Endodermal cell (in vitro differentiated cells): ENCODE results near the gene ZIC4. TPM values are rescaled to one million over a fixed set of nuclear protein-coding genes. Genes with fewer than 3 reads are reported as not detected.

Source experiments
- DNase-seq: peaks from one replicate; pipeline ENCODE4 v3.0.0-alpha.2; 2017
- H3K27ac ChIP-seq: 2 replicates; pipeline ENCODE4 v1.5.1; 2013; ENCODE audit warnings: mild to moderate bottlenecking, low read depth, low read length, moderate library complexity
- H3K27me3 ChIP-seq: 2 replicates; pipeline ENCODE4 v1.6.1; 2013; ENCODE audit warnings: mild to moderate bottlenecking, low read length, moderate library complexity; ENCODE audit not compliant: insufficient read depth, control insufficient read depth, poor library complexity, severe bottlenecking
- H3K36me3 ChIP-seq: 2 replicates; pipeline ENCODE4 v1.7.0; 2013; ENCODE audit warnings: mild to moderate bottlenecking, low read length, moderate library complexity; ENCODE audit not compliant: control insufficient read depth, insufficient read depth
- H3K4me1 ChIP-seq: one replicate; pipeline ENCODE4 v1.7.0; 2013; ENCODE audit warnings: low read length; ENCODE audit not compliant: control insufficient read depth, insufficient read depth
- H3K4me3 ChIP-seq: 2 replicates; pipeline ENCODE4 v1.5.1; 2013; ENCODE audit warnings: mild to moderate bottlenecking, low read length, moderate library complexity
- H3K9ac ChIP-seq: 2 replicates; pipeline ENCODE4 v1.6.1; 2013; ENCODE audit warnings: mild to moderate bottlenecking, low read length, moderate library complexity; ENCODE audit not compliant: poor library complexity, severe bottlenecking; ENCODE audit errors: extremely low read depth
- H3K9me3 ChIP-seq: 2 replicates; pipeline ENCODE4 v1.6.1; 2013; ENCODE audit warnings: mild to moderate bottlenecking, low read length, moderate library complexity; ENCODE audit not compliant: control insufficient read depth
- H3K27ac Mint-ChIP-seq: 2 replicates; pipeline ENCODE4 v1.8.0; 2020; ENCODE audit warnings: mixed read lengths
- H3K27me3 Mint-ChIP-seq: 2 replicates; pipeline ENCODE4 v1.8.0; 2021; ENCODE audit warnings: mild to moderate bottlenecking, mixed read lengths; ENCODE audit not compliant: insufficient read depth
- H3K36me3 Mint-ChIP-seq: 2 replicates; pipeline ENCODE4 v1.8.0; 2020; ENCODE audit warnings: low read depth, mixed read lengths
- H3K4me1 Mint-ChIP-seq: 2 replicates; pipeline ENCODE4 v1.8.0; 2020; ENCODE audit warnings: mixed read lengths
- H3K4me3 Mint-ChIP-seq: 2 replicates; pipeline ENCODE4 v1.8.0; 2020; ENCODE audit warnings: mild to moderate bottlenecking, moderate library complexity, mixed read lengths
- H3K9me3 Mint-ChIP-seq: 2 replicates; pipeline ENCODE4 v1.8.0; 2020; ENCODE audit warnings: mild to moderate bottlenecking, mixed read lengths
- CTCF ChIP-seq: fragments of 200-600 bp; sonication (generic); conservative IDR thresholded peaks from 2 replicates; pipeline ENCODE4 v1.5.0; 2021; ENCODE audit warnings: antibody characterized with exemption, mild to moderate bottlenecking
- WGBS, 2 experiments: methylation state at CpG; one replicate each; pipeline versions ENCODE4 v1.1.5 to v1.1.7; 2013; ENCODE audit warnings: missing lambda C conversion rate in 2 of 2, mixed read lengths in 1 of 2; ENCODE audit not compliant: insufficient coverage in 1 of 2, insufficient read length in 1 of 2; 5-methylcytosine and 5-hydroxymethylcytosine counted together
- total RNA-seq, 2 donors: library from RNA; stranded (reverse); fragmentation: NEBNext Ultra II Directional in 1 of 2; extraction: Animal tissue kit (Norgen Biotek cat#: 25700) in 1 of 2; gene quantifications; 2 replicates in 1 of 2; 3 replicates in 1 of 2; pipeline ENCODE4 v1.2.1, GENCODE V29; 2021

ZIC4 gene
- total RNA-seq, 2 donors from 2014 or later, result not detected

GRCh38 chr3:147380387-147380951 is 25.9 kb downstream of the ZIC4 start:
- WGBS, 2 experiments, result 46 to 75% methylated on average over 19 to 26 of the region's 26 CpGs
- H3K36me3 Mint-ChIP-seq, result no peaks in the 10 kb centered on the region
- H3K4me1 ChIP-seq, result no peaks in the 10 kb centered on the region
- DNase-seq, result no peak
- no peak overlapping the region for H3K4me3 Mint-ChIP-seq
- H3K9ac ChIP-seq, result no peak overlapping the region
- no peaks in the 10 kb centered on the region for H3K36me3 ChIP-seq
- H3K27me3 ChIP-seq, result peaks cover 100% of the 10 kb centered on the region
- peak overlapping the region; percentile 48 for H3K27ac ChIP-seq
- H3K9me3 ChIP-seq, result no peaks in the 10 kb centered on the region
- H3K9me3 Mint-ChIP-seq, result no peaks in the 10 kb centered on the region
- TF ChIP-seq CTCF, result no peak
- peaks cover 99% of the 10 kb centered on the region for H3K27me3 Mint-ChIP-seq
- H3K4me3 ChIP-seq, result no peak overlapping the region
- peaks cover 31% of the 10 kb centered on the region for H3K4me1 Mint-ChIP-seq
- no peak overlapping the region for H3K27ac Mint-ChIP-seq

- DNase-seq, result no peak
- TF ChIP-seq CTCF, result no peak
- Mint-ChIP-seq H3K4me1 (peaks cover 24% of the 10 kb centered on the region), H3K27me3 (peaks cover 99% of the 10 kb centered on the region), H3K4me3 (no peak overlapping the region), H3K9me3 (no peaks in the 10 kb centered on the region), H3K27ac (no peak overlapping the region), H3K36me3 (no peaks in the 10 kb centered on the region)
- Histone ChIP-seq H3K9ac (no peak overlapping the region), H3K9me3 (no peaks in the 10 kb centered on the region), H3K27ac (no peak overlapping the region), H3K4me1 (no peaks in the 10 kb centered on the region), H3K36me3 (no peaks in the 10 kb centered on the region), H3K27me3 (peaks cover 100% of the 10 kb centered on the region), H3K4me3 (no peak overlapping the region)
- WGBS, 2 experiments, result 48 to 72% methylated on average over 5 to 10 of the region's 10 CpGs
These were observed 26.7 kb downstream of the ZIC4 start for GRCh38 chr3:147379651-147380050.

- no peaks in the 10 kb centered on the region for H3K9me3 ChIP-seq
- H3K9ac ChIP-seq, result no peak overlapping the region
- no peak overlapping the region for H3K4me3 ChIP-seq
- peaks cover 27% of the 10 kb centered on the region for H3K4me1 Mint-ChIP-seq
- no peaks in the 10 kb centered on the region for H3K36me3 ChIP-seq
- H3K27ac Mint-ChIP-seq, result no peak overlapping the region
- H3K36me3 Mint-ChIP-seq, result no peaks in the 10 kb centered on the region
- H3K4me3 Mint-ChIP-seq, result peak overlapping the region; percentile 42
- H3K27ac ChIP-seq, result peak overlapping the region; percentile 87
- WGBS, 2 experiments, result 4 to 12% methylated on average over 8 to 30 of the region's 30 CpGs
- peaks cover 99% of the 10 kb centered on the region for H3K27me3 Mint-ChIP-seq
- DNase-seq, result peak; percentile 89
- H3K4me1 ChIP-seq, result peaks cover 4% of the 10 kb centered on the region
- H3K9me3 Mint-ChIP-seq, result no peaks in the 10 kb centered on the region
- no peak for TF ChIP-seq CTCF
- peaks cover 100% of the 10 kb centered on the region for H3K27me3 ChIP-seq
These were observed 28.7 kb downstream of the ZIC4 start for GRCh38 chr3:147377412-147378367.
